DMS53 (cell line): Measurements from ENCODE around the gene PTH2.

Experiments used
- DNase-seq: peaks from one replicate; lab custom pipeline; 2025; lab: John Stamatoyannopoulos, UW

PTH2 gene

GRCh38 chr19:49430678-49431329, 7.6 kb upstream of the PTH2 start:
- DNase-seq: peak; percentile 25

DNA sequence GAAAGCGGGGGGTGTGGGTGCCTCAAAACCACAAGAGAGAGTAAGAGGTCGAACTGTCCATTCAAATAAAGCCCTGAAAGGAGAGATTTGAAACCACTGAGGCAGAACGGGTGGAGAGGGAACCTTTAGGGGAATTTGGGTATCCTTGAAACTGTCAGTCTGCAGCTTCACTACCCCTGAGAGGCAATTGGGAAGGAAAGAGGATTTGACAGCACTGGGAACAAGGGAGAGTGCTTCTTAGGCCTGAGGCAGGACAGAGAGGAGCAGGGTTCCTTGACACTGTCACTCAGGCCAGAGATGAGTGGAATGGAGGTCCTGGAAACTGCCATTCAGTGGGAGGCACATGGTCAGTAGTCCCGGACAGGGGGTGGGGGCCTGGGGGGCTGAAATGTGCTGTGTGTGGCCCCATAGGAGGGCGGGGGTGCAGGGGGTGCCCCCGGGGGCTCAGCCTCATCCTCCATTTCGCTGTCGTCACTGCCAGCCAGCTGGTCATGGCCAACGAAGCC, 7.0 kb upstream of the PTH2 start:
- DNase-seq: peak; percentile 16

- DNase-seq: no peak
These were observed 5.6 kb upstream of the PTH2 start for GRCh38 chr19:49428547-49429451.

- DNase-seq: peak; percentile 67
These were observed 4.8 kb upstream of the PTH2 start for GRCh38 chr19:49427855-49428546.

DNA sequence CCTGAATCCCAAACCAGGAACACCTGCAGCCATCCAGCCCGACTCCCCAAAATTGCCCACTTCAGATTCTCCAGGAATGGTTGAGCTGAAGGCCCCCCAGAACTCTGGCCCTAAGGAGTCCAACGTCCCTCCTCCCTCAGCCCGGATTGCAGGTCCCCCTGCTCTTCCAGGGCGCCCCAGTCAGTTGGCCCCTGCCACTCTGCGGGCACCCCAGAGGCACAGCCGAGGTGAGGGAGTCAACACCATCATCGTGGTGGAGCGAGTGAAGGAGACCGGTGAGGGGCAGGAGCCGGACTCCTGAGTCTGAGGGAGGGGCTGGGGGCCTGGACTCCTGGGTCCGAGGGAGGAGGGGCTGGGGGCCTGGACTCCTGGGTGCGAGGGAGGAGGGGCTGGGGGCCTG, 4.1 kb upstream of the PTH2 start:
- no peak for DNase-seq

GRCh38 chr19:49425922-49426592, 2.8 kb upstream of the PTH2 start:
- peak; percentile 36 for DNase-seq

- DNase-seq: no peak
These were observed 1.9 kb upstream of the PTH2 start, which contains the start of gene GFY for GRCh38 chr19:49425178-49425577. GFY (plus strand) TSS chr19:49425388; CDS start chr19:49426431, 1,043 bp downstream.

GRCh38 chr19:49423985-49424303, 703 bp upstream of the PTH2 start:
- no peak for DNase-seq

DNA sequence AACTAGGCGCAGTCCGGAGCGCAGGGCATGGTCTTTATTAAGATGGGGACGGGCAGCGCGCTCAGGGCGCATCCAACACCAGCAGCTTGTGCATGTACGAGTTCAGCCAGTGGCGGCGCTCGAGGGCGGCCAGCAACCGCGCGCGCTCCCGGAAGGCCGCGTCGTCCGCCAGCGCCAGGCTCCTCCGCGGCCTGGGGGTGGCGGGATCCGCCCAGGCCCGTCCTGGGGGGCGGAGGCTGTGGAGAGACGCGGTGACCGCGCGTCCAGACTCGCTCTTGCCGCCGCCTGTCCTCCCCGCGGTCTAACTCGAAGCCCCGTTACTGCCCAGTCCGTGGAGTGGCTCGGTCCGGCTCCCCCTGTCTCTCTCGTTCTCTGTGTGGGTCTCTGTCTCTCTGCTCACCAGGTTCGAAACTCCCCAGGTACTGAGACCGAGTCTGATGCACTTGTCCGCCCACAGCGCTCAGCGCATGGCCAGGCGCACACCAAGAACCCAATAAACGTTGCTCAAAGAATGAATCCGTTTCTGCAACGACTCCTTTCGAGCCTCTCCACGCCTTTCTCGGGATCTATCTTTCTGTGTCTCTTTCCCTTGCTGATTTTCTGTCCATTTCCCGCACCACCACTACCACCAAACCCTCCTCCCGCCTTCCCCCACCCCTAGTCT, 702 bp downstream of the PTH2 start:
- DNase-seq: peak; percentile 30

DNA sequence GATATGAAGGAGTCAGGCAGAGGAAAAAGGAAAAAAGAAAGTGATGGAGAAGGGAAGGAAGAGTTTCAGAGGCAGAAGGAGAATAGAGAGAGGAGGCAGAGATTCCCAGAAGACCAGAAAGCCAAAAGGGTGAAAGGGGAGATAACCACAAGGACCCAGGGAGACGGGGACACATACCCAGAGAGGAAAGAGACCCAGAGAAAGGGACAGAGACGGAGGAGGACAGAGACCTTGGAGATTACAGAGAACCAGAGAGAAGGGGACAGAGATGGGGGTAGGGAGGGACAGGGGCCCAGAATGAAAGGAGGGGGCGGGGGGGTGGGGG, 1.4 kb downstream of the PTH2 start:
- DNase-seq: no peak

DNA sequence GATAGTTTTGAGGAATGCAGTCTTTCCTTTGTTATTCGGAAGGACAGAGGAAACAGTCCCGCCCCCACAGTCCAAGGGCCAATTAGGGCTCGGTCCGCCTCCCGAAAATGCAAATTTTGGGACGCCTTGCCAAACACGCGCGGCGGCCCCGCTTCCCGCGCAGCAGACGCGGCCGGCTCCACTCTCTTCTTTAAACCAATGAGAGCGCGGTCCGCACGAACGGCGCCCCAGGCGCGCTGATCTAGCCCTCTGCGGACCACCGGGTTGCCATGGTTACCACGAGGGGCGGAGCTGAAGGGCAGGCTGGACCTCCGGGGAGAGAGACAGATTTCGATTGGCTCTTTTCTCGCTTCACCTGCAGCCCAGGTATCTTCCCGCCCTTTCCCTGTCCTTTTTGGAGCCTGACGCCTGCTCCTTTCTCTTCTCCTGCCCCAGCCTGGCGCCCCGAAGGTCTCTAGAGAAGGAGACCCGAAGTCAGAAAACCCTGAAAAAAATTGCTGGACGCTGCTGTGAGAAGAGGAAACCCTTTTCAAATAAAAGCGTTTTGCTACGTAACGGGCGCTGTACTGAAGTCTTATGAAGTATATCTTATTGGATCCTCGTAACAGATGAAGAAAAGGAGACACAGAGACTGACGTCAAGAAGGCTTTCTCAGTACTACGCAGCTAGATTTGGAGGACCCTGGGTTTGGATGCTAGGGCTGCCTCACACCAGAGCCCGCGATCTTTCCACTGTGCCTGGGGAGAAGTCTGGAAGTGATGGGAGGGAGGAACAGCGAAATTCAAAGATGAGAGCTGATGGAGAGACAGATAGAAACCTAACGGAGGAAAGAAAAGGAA, 2.0 kb downstream of the PTH2 start:
- peak; percentile 62 for DNase-seq

- DNase-seq: no peak
These were observed 3.0 kb downstream of the PTH2 start for GRCh38 chr19:49420227-49420626.

- DNase-seq: no peak
These were observed 4.1 kb downstream of the PTH2 start for GRCh38 chr19:49419173-49419572.

DNA sequence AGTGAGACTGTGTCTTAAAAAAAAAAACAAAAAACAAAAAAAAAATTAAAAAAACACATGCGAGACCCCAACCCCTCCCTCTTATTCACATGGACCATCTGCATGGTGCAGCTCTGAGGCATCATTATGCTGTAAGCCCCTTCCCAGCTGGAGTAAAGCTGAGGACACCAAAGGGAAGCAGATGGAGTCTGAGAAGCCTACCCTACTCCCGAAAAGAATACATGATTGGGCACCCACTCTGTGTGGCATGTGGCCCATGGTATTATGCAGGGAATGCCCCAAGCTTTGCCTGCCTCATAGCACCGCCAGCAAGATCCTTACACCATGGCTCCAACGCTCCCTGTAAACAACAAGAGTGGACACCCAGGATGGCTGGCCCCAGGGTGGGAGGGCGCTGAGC, 4.7 kb downstream of the PTH2 start:
- DNase-seq: no peak

GRCh38 chr19:49417088-49417487, 6.2 kb downstream of the PTH2 start:
- DNase-seq: no peak

DNA sequence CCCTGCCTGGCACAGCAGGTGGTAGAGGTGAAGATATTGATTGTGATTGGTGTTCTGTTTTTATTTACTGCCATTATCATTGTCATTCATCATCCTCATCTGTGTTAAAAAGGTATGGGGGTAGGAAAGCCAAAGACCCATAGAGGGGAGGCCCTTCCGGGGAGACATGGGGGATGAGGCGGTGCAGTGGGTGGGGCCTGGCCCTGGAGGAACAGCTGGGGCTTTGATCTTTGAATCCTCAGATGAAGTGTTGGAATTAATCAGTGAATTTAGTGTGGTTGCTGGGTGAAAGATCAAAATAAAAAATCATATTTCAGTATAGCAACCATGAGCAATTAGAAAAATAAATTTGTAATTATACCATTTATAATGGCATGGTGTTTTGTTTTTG, 7.4 kb downstream of the PTH2 start:
- DNase-seq: no peak

- no peak for DNase-seq
These were observed 8.0 kb downstream of the PTH2 start for GRCh38 chr19:49415102-49415809.

DNA sequence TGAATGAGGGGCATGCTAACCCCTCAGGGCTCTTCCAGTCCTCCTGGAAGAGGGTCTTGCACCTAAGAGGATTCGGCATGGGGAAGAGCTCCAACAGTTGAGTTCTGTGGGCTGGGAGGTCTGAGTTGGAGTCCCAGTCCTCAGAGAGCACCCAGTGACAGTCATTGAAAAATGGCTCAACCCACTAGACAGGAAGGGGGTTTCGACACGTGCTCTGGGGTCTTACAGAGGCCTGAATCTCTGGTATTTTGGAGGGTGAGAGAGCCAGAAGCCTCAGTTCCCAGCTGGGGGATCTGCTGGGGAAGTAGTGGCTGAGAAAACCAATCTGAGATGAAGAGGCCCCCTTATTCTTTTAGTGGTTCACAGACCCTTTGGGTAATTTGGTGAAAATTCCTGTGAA, 9.0 kb downstream of the PTH2 start:
- no peak for DNase-seq

DNA sequence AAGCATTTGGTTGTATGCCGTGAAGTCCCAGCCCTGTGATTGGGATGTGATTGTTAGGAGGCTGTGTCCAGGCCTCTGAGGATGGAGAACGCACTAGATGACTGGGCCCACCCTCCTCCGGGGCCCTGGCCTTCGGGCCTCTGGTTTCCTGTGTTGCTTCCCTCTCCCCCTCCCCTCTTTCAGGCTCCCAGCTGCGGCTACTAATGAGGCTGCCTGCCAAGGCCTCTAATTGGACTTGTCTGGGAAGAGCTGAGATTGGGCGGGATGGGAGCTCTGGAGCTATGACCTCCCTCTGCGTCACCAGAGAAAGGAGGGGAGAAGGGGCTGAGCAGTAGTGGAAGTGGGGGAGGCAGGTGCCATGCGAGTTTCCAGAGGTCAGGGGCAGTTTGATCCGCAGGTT, 9.9 kb downstream of the PTH2 start:
- DNase-seq: no peak

GRCh38 chr19:49411681-49412326, 11.4 kb downstream of the PTH2 start:
- no peak for DNase-seq
